ENCODE measurements around the gene EVA1B. TPM values are rescaled to one million over a fixed set of nuclear protein-coding genes. Genes with fewer than 3 reads are reported as not detected.

EVA1B gene
- polyA plus RNA-seq, 1 experiment: 133 TPM

GRCh38 chr1:36307601-36308330, 15.7 kb downstream of the EVA1B start:
- TF ChIP-seq CTCF (IDR thresholded peaks at IDR 0.05; ENCODE audit: insufficient read depth, low read depth, low read length): no peak
- ChIA-PET POLR2A (interaction anchor here (0.5 to 0.6 kb wide), 2 partner anchors 59 to 1689 kb away, joined by 3 to 4 read pairs; no protein-coding TSS in a partner anchor), CTCF (interaction anchor here (0.6 to 1.7 kb wide), 9 partner anchors 12 to 208 kb away, joined by 3 to 7 read pairs (median 4); no protein-coding TSS in a partner anchor)
- no peaks in the 10 kb centered on the region for H3K27me3 ChIP-seq (ENCODE audit: control insufficient read depth, insufficient read depth, low read length)
- H3K4me3 ChIP-seq (ENCODE audit: low read depth, low read length): peak overlapping the region; percentile 68
- H3K36me3 ChIP-seq (ENCODE audit: control insufficient read depth, insufficient read depth, low read length): peaks cover 8% of the 10 kb centered on the region
- DNase-seq (ENCODE audit: low read depth): no peak

GRCh38 chr1:36306902-36307456, 16.5 kb downstream of the EVA1B start:
- ChIA-PET CTCF (interaction anchor here (0.6 to 1.8 kb wide), 9 partner anchors 13 to 157 kb away, joined by 3 to 7 read pairs (median 3); no protein-coding TSS in a partner anchor), POLR2A (interaction anchor here (0.5 to 0.6 kb wide), 2 partner anchors 59 to 1690 kb away, joined by 3 to 4 read pairs; no protein-coding TSS in a partner anchor)

DNA sequence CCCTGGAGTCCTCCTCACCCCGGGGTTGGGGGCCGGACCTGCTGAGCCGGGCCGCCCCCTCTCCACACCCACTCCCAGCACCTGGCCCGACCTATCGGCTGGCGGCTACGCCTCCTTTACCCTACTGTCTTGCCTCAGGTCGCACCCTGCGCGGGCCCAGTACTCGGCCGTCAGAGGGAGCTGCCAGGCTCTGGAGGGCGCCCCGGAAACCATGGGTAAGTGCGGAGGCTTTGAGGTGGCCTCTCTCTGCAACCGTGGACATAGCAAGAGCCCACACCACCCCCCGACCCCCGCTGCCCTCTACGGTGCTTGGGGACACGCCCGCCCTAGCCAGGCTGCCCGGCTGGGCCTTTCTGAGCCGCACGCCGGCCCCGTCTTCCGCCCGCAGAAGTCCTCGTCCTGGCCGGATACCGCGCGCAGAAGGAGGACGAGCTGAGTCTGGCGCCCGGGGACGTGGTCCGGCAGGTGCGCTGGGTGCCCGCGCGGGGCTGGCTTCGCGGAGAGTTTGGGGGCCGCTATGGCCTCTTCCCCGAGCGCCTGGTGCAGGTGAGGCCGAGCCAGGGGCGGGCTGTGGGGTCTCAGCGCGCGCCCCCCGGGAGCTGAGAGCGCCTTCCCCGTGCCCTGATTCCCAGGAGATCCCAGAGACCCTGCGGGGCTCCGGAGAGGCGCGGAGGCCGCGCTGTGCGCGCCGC, 17.1 kb downstream of the EVA1B start, which contains the start of gene SH3D21:
SH3D21 (plus strand) TSS at position 159 of the 692 bp plus-strand sequence; CDS start at position 212, 53 bp downstream.
- TF ChIP-seq CTCF (IDR thresholded peaks at IDR 0.05; ENCODE audit: insufficient read depth, low read depth, low read length): peak; percentile 28; the same call in 1 of the 2 replicates
- no peak for DNase-seq (ENCODE audit: low read depth)
- Histone ChIP-seq H3K27me3 (ENCODE audit: control insufficient read depth, insufficient read depth, low read length) (no peaks in the 10 kb centered on the region), H3K36me3 (ENCODE audit: control insufficient read depth, insufficient read depth, low read length) (peaks cover 18% of the 10 kb centered on the region), H3K4me3 (ENCODE audit: low read depth, low read length) (peak within 1 kb of the TSS; percentile 68)
- ChIA-PET CTCF (interaction anchor here (1.1 to 1.8 kb wide), 8 partner anchors 15 to 157 kb away, joined by 3 to 7 read pairs (median 3); no protein-coding TSS in a partner anchor), POLR2A (no interaction called here)

More at GRCh38 chr1:36306902-36307456, 16.5 kb downstream of the EVA1B start:
- peaks cover 14% of the 10 kb centered on the region for H3K36me3 ChIP-seq (ENCODE audit: control insufficient read depth, insufficient read depth, low read length)
- TF ChIP-seq CTCF (IDR thresholded peaks at IDR 0.05; ENCODE audit: insufficient read depth, low read depth, low read length): no peak
- H3K27me3 ChIP-seq (ENCODE audit: control insufficient read depth, insufficient read depth, low read length): no peaks in the 10 kb centered on the region
- DNase-seq (ENCODE audit: low read depth): peak; percentile 69
- peak overlapping the region; percentile 68 for H3K4me3 ChIP-seq (ENCODE audit: low read depth, low read length)

DNA sequence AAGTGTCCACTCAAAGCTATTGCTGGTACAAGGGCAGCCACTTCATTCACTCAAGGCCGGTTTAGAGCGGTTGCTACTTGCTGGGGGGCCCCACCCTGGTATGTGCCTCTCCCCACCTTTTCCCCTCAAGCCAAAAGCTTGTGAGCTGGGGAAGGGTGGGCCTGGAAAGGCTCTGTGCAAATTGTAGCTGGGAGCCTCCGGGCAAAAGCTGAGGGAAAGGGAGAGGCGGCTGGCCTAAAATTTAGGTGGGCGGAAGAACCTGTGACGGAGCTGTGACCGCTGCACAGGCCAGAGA, 17.6 kb downstream of the EVA1B start:
- ChIA-PET POLR2A (no interaction called here), CTCF (interaction anchor here (1.3 to 1.8 kb wide), 3 partner anchors 21 to 81 kb away, joined by 3 read pairs; no protein-coding TSS in a partner anchor)
- Histone ChIP-seq H3K36me3 (ENCODE audit: control insufficient read depth, insufficient read depth, low read length) (peaks cover 21% of the 10 kb centered on the region), H3K27me3 (ENCODE audit: control insufficient read depth, insufficient read depth, low read length) (no peaks in the 10 kb centered on the region), H3K4me3 (ENCODE audit: low read depth, low read length) (no peak overlapping the region)
- TF ChIP-seq CTCF (IDR thresholded peaks at IDR 0.05; ENCODE audit: insufficient read depth, low read depth, low read length): no peak
- DNase-seq (ENCODE audit: low read depth): no peak

Data from BJ (cell line).